Neural progenitor cell (in vitro differentiated cells): Measurements from ENCODE around the gene PTPRN2. TPM values are rescaled to one million over a fixed set of nuclear protein-coding genes. Genes with fewer than 3 reads are reported as not detected.
A peak's percentile ranks its signal among the peaks of the same experiment; 100 is the strongest.
"Not testable (repeated sequence)": the region's sequence is repeated elsewhere in the genome, so short reads cannot be mapped to it uniquely, and the experiment has no call there.

Source experiments
- DNase-seq: peaks from one replicate; pipeline ENCODE4 v3.0.0-alpha.2; 2016; ENCODE audit warnings: low spot score
- H2AFZ ChIP-seq: fragments of 200-600 bp; sonication (generic); replicated peaks from 2 replicates; pipeline ENCODE4 v1.6.1; 2016; ENCODE audit warnings: antibody characterized with exemption
- H3F3A ChIP-seq: fragments of 200-600 bp; sonication (generic); 2 replicates; pipeline ENCODE4 v1.6.1; 2016; ENCODE audit warnings: antibody characterized with exemption, low read depth
- H3K27ac ChIP-seq: fragments of 200-600 bp; sonication (generic); 2 replicates; pipeline ENCODE4 v1.5.1; 2016; ENCODE audit warnings: mild to moderate bottlenecking
- H3K27me3 ChIP-seq: fragments of 200-600 bp; sonication (generic); 2 replicates; pipeline ENCODE4 v1.6.1; 2016; ENCODE audit warnings: mild to moderate bottlenecking, moderate library complexity
- H3K36me3 ChIP-seq: fragments of 200-600 bp; sonication (generic); 2 replicates; pipeline ENCODE4 v1.5.1; 2016
- H3K4me1 ChIP-seq: fragments of 200-600 bp; sonication (generic); 2 replicates; pipeline ENCODE4 v1.6.1; 2016; ENCODE audit warnings: mixed run types
- H3K4me2 ChIP-seq: fragments of 200-600 bp; sonication (generic); 2 replicates; pipeline ENCODE4 v1.6.1; 2016
- H3K4me3 ChIP-seq: fragments of 200-600 bp; sonication (generic); 2 replicates; pipeline ENCODE4 v1.5.1; 2016
- H3K79me2 ChIP-seq: fragments of 200-600 bp; sonication (generic); 2 replicates; pipeline ENCODE4 v1.6.1; 2016; ENCODE audit warnings: low read depth
- H3K9ac ChIP-seq: fragments of 200-600 bp; sonication (generic); 2 replicates; pipeline ENCODE4 v1.6.1; 2016
- H3K9me3 ChIP-seq: fragments of 200-600 bp; sonication (generic); 2 replicates; pipeline ENCODE4 v1.5.1; 2016; ENCODE audit warnings: low read depth
- H4K20me1 ChIP-seq: fragments of 200-600 bp; sonication (generic); 2 replicates; pipeline ENCODE4 v1.6.1; 2016; ENCODE audit warnings: low read depth
- H3K27ac Mint-ChIP-seq: 3 replicates; pipeline ENCODE4 v1.8.0; 2021; ENCODE audit warnings: mixed read lengths
- H3K27me3 Mint-ChIP-seq: 2 replicates; pipeline ENCODE4 v1.8.0; 2022; ENCODE audit warnings: low read depth, mild to moderate bottlenecking, inconsistent platforms, moderate library complexity, mixed read lengths; ENCODE audit not compliant: insufficient read depth
- H3K36me3 Mint-ChIP-seq: 3 replicates; pipeline ENCODE4 v1.8.0; 2021; ENCODE audit warnings: mixed read lengths
- H3K4me1 Mint-ChIP-seq: 3 replicates; pipeline ENCODE4 v1.8.0; 2021; ENCODE audit warnings: mixed read lengths
- H3K4me3 Mint-ChIP-seq: 3 replicates; pipeline ENCODE4 v1.8.0; 2021; ENCODE audit warnings: mild to moderate bottlenecking, moderate library complexity, mixed read lengths
- H3K9me3 Mint-ChIP-seq: 3 replicates; pipeline ENCODE4 v1.8.0; 2020; ENCODE audit warnings: mixed read lengths
- CTCF ChIP-seq: fragments of 200-600 bp; sonication (generic); IDR thresholded peaks from 2 replicates; pipeline ENCODE4 v1.5.1; 2017; ENCODE audit warnings: antibody characterized with exemption, mild to moderate bottlenecking
- EZH2 ChIP-seq: fragments of 200-600 bp; sonication (generic); IDR thresholded peaks from 2 replicates; pipeline ENCODE4 v1.6.1; 2017; ENCODE audit warnings: antibody characterized with exemption, mild to moderate bottlenecking, moderate library complexity
- EZH2phosphoT487 ChIP-seq: fragments of 200-600 bp; sonication (generic); IDR thresholded peaks from 2 replicates; pipeline ENCODE4 v1.6.1; 2017; ENCODE audit warnings: antibody characterized with exemption
- total RNA-seq: library from RNA; depleted of rRNA; stranded (reverse); fragments of >200 nt; gene quantifications from 2 replicates; pipeline ENCODE4 v1.2.3, GENCODE V29; 2015; ENCODE audit warnings: low replicate concordance

Gene PTPRN2
- total RNA-seq, 1 donor from 2014 or later: 3.0 TPM

- H3K27me3 ChIP-seq: no peaks in the 10 kb centered on the region
- H3K4me2 ChIP-seq: no peak overlapping the region
- no peaks in the 10 kb centered on the region for H3K4me1 ChIP-seq
- no peaks in the 10 kb centered on the region for H3K36me3 ChIP-seq
- H3K27ac Mint-ChIP-seq: peak overlapping the region; percentile 66
- H3F3A ChIP-seq: no peaks in the 10 kb centered on the region
- no peak for TF ChIP-seq EZH2phosphoT487
- TF ChIP-seq CTCF: peak; percentile 12
- no peak for TF ChIP-seq EZH2
- peaks cover 8% of the 10 kb centered on the region for H3K27me3 Mint-ChIP-seq
- H3K36me3 Mint-ChIP-seq: peaks cover 3% of the 10 kb centered on the region
- no peak overlapping the region for H3K27ac ChIP-seq
- H4K20me1 ChIP-seq: no peaks in the 10 kb centered on the region
- H2AFZ ChIP-seq: no peak overlapping the region
- no peaks in the 10 kb centered on the region for H3K9me3 ChIP-seq
- H3K9ac ChIP-seq: no peak overlapping the region
- peaks cover 13% of the 10 kb centered on the region for H3K9me3 Mint-ChIP-seq
- no peak overlapping the region for H3K4me3 ChIP-seq
- H3K4me1 Mint-ChIP-seq: peaks cover 5% of the 10 kb centered on the region
- DNase-seq: no peak
- no peak overlapping the region for H3K4me3 Mint-ChIP-seq
- H3K79me2 ChIP-seq: no peaks in the 10 kb centered on the region
Observed at GRCh38 chr7:158525648-158526484, 61.8 kb downstream of the PTPRN2 start.

- peaks cover 3% of the 10 kb centered on the region for H3K36me3 Mint-ChIP-seq
- TF ChIP-seq EZH2: no peak
- Histone ChIP-seq H3K9ac (no peak overlapping the region), H3K9me3 (no peaks in the 10 kb centered on the region), H3F3A (no peaks in the 10 kb centered on the region), H2AFZ (no peak overlapping the region), H3K27ac (no peak overlapping the region), H4K20me1 (no peaks in the 10 kb centered on the region), H3K4me3 (no peak overlapping the region), H3K4me1 (no peaks in the 10 kb centered on the region), H3K79me2 (no peaks in the 10 kb centered on the region), H3K27me3 (no peaks in the 10 kb centered on the region), H3K36me3 (no peaks in the 10 kb centered on the region), H3K4me2 (no peak overlapping the region)
- H3K4me3 Mint-ChIP-seq: no peak overlapping the region
- H3K27me3 Mint-ChIP-seq: peaks cover 8% of the 10 kb centered on the region
- H3K27ac Mint-ChIP-seq: no peak overlapping the region
- peaks cover 5% of the 10 kb centered on the region for H3K4me1 Mint-ChIP-seq
- H3K9me3 Mint-ChIP-seq: peaks cover 17% of the 10 kb centered on the region
- no peak for DNase-seq
Observed at GRCh38 chr7:158524749-158525635, 62.6 kb downstream of the PTPRN2 start.

GRCh38 chr7:158524286-158524685 is 63.3 kb downstream of the PTPRN2 start:
- H4K20me1 ChIP-seq, H3K27ac ChIP-seq, H3K36me3 ChIP-seq, H3K79me2 ChIP-seq, H3K4me1 Mint-ChIP-seq, H3K9me3 ChIP-seq, H2AFZ ChIP-seq, H3K4me3 Mint-ChIP-seq, H3K27me3 ChIP-seq, H3K4me1 ChIP-seq, H3F3A ChIP-seq, H3K4me2 ChIP-seq, H3K27me3 Mint-ChIP-seq, H3K4me3 ChIP-seq, H3K9ac ChIP-seq, H3K27ac Mint-ChIP-seq, H3K36me3 Mint-ChIP-seq: not testable (repeated sequence)
- H3K9me3 Mint-ChIP-seq: peaks cover 17% of the 10 kb centered on the region
- peak; percentile 56 for DNase-seq

- not testable (repeated sequence) for H3K4me3 ChIP-seq, DNase-seq, H3K9ac ChIP-seq, H3K27me3 Mint-ChIP-seq, H3K4me2 ChIP-seq, H3K27me3 ChIP-seq, H4K20me1 ChIP-seq, H3K79me2 ChIP-seq, H3F3A ChIP-seq, H2AFZ ChIP-seq, H3K9me3 ChIP-seq, H3K36me3 Mint-ChIP-seq, H3K27ac ChIP-seq, H3K4me3 Mint-ChIP-seq, H3K4me1 Mint-ChIP-seq, H3K36me3 ChIP-seq, H3K27ac Mint-ChIP-seq, H3K4me1 ChIP-seq
- peaks cover 17% of the 10 kb centered on the region for H3K9me3 Mint-ChIP-seq
Observed at GRCh38 chr7:158523877-158524276, 63.7 kb downstream of the PTPRN2 start.

- H3K9me3 ChIP-seq, H3F3A ChIP-seq, H3K27me3 ChIP-seq, H3K4me1 ChIP-seq, H3K4me3 ChIP-seq, H3K4me2 ChIP-seq, H3K4me3 Mint-ChIP-seq, H3K79me2 ChIP-seq, H3K27me3 Mint-ChIP-seq, H3K4me1 Mint-ChIP-seq, H3K9ac ChIP-seq, DNase-seq, H3K27ac ChIP-seq, H3K36me3 ChIP-seq, H3K36me3 Mint-ChIP-seq, H2AFZ ChIP-seq, H3K27ac Mint-ChIP-seq, H4K20me1 ChIP-seq: not testable (repeated sequence)
- H3K9me3 Mint-ChIP-seq: peaks cover 17% of the 10 kb centered on the region
Observed at GRCh38 chr7:158523165-158523856, 64.3 kb downstream of the PTPRN2 start.

GRCh38 chr7:158521795-158522194 is 65.8 kb downstream of the PTPRN2 start:
- H3K9me3 Mint-ChIP-seq: peaks cover 17% of the 10 kb centered on the region
- H3K9ac ChIP-seq, H3F3A ChIP-seq, H3K4me1 Mint-ChIP-seq, H3K27me3 ChIP-seq, H3K79me2 ChIP-seq, H3K27me3 Mint-ChIP-seq, H3K36me3 Mint-ChIP-seq, DNase-seq, H3K27ac Mint-ChIP-seq, H2AFZ ChIP-seq, H3K4me3 Mint-ChIP-seq, H3K4me2 ChIP-seq, H4K20me1 ChIP-seq, H3K27ac ChIP-seq, H3K4me1 ChIP-seq, H3K36me3 ChIP-seq, H3K4me3 ChIP-seq, H3K9me3 ChIP-seq: not testable (repeated sequence)
